Sigmoid colon (tissue), 4 donors: ENCODE results near the gene ZBTB40.

Source experiments
- CTCF ChIP-seq, 4 experiments: fragments of 450-650 bp in 3 of 4; fragments of 200-600 bp in 1 of 4; IDR thresholded peaks; one replicate each; pipeline ENCODE4 v1.5.1; 2016 to 2019; ENCODE audit warnings: antibody characterized with exemption in 4 of 4, mild to moderate bottlenecking in 3 of 4, moderate library complexity in 2 of 4
- POLR2AphosphoS5 ChIP-seq, 4 donors: sonication (generic); formaldehyde crosslinking; IDR thresholded peaks; one replicate each; pipeline ENCODE4 v1.6.1; 2017; ENCODE audit warnings: antibody characterized with exemption in 4 of 4

- no peak for TF ChIP-seq CTCF (IDR thresholded peaks at IDR 0.05)
- TF ChIP-seq POLR2AphosphoS5 (IDR thresholded peaks at IDR 0.05): no peak
These were observed 37.6 kb downstream of the ZBTB40 start for GRCh38 chr1:22489278-22489677.
